Transverse colon (tissue), 4 donors: ENCODE data around the gene CPEB1.

ENCODE experiments used
- POLR2AphosphoS5 ChIP-seq, 3 donors: sonication (generic); formaldehyde crosslinking; IDR thresholded peaks; one replicate each; pipeline ENCODE4 v1.6.1; 2016; ENCODE audit warnings: antibody characterized with exemption in 3 of 3
- TF ChIP-seq, protein P1 (sequence below), 5 experiments: fragments of 200-600 bp in 3 of 5; fragments of 450-650 bp in 2 of 5; sonication (generic) in 3 of 5; IDR thresholded peaks; 1 replicate in 2 of 5; 2 replicates in 3 of 5; pipeline ENCODE4 v1.5.1; 2016 to 2017; ENCODE audit warnings: antibody characterized with exemption in 5 of 5, inconsistent platforms in 3 of 5, mild to moderate bottlenecking in 2 of 5, moderate library complexity in 1 of 5

DNA sequence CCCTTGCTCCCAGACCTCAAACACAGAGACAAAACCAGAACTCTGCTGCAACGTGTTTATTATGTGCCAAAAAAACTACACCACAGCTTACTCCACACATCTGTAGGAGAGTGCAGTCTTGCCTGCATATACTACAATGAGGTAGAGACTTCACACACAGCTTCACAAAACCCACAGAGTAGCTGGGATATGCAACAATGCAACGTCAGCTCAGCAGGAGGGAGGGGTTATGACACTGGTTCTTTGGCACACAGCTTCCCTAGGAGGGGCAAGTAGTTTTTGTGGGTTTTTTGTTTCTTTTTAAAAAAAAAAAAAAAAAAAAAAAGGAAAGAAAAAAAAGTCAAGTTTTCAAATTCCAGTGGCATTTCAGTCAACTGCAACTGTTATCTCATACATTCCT lies 104.0 kb downstream of the CPEB1 start:
- TF ChIP-seq, protein P1, sequence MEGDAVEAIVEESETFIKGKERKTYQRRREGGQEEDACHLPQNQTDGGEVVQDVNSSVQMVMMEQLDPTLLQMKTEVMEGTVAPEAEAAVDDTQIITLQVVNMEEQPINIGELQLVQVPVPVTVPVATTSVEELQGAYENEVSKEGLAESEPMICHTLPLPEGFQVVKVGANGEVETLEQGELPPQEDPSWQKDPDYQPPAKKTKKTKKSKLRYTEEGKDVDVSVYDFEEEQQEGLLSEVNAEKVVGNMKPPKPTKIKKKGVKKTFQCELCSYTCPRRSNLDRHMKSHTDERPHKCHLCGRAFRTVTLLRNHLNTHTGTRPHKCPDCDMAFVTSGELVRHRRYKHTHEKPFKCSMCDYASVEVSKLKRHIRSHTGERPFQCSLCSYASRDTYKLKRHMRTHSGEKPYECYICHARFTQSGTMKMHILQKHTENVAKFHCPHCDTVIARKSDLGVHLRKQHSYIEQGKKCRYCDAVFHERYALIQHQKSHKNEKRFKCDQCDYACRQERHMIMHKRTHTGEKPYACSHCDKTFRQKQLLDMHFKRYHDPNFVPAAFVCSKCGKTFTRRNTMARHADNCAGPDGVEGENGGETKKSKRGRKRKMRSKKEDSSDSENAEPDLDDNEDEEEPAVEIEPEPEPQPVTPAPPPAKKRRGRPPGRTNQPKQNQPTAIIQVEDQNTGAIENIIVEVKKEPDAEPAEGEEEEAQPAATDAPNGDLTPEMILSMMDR (IDR thresholded peaks at IDR 0.05): no peak
- no peak for TF ChIP-seq POLR2AphosphoS5 (IDR thresholded peaks at IDR 0.05)
